Gastroesophageal sphincter (tissue), 3 donors: ENCODE data around the gene LAG3.

Source experiments
- EP300 ChIP-seq: sonication (generic); formaldehyde crosslinking; IDR thresholded peaks from one replicate; pipeline ENCODE4 v1.6.1; 2017; ENCODE audit warnings: antibody characterized with exemption, mild to moderate bottlenecking
- POLR2A ChIP-seq, 2 donors: fragments of 450-650 bp; IDR thresholded peaks; one replicate each; pipeline ENCODE4 v1.6.1; 2017; ENCODE audit warnings: antibody characterized with exemption in 2 of 2, mild to moderate bottlenecking in 2 of 2, moderate library complexity in 1 of 2
- POLR2AphosphoS5 ChIP-seq: sonication (generic); formaldehyde crosslinking; IDR thresholded peaks from one replicate; pipeline ENCODE4 v1.6.1; 2017; ENCODE audit warnings: antibody characterized with exemption
- TF ChIP-seq, protein P1 (sequence below), 4 experiments: fragments of 200-600 bp in 2 of 4; fragments of 450-650 bp in 2 of 4; sonication (generic) in 1 of 4; IDR thresholded peaks; one replicate each; pipeline ENCODE4 v1.5.1; 2017 to 2019; ENCODE audit warnings: antibody characterized with exemption in 4 of 4, mild to moderate bottlenecking in 2 of 4, moderate library complexity in 2 of 4

DNA sequence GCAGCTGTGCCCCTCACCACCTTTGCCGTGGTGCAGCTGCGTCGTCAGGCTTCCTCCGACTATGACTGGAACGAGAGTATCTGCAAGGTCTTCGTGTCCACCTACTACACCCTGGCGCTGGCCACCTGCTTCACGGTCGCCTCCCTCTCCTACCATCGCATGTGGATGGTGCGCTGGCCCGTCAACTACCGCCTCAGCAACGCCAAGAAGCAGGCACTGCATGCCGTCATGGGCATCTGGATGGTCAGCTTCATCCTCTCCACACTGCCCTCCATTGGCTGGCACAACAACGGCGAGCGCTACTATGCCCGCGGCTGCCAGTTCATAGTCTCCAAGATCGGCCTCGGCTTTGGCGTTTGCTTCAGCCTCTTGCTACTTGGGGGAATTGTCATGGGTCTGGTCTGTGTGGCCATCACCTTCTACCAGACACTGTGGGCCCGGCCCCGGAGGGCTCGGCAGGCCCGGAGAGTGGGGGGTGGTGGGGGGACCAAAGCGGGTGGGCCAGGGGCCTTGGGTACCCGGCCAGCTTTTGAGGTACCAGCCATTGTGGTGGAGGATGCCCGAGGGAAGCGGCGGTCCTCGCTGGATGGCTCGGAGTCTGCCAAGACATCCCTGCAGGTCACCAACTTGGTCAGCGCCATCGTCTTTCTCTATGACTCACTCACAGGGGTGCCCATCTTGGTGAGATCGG is 51.9 kb downstream of the LAG3 start:
- TF ChIP-seq, protein P1, sequence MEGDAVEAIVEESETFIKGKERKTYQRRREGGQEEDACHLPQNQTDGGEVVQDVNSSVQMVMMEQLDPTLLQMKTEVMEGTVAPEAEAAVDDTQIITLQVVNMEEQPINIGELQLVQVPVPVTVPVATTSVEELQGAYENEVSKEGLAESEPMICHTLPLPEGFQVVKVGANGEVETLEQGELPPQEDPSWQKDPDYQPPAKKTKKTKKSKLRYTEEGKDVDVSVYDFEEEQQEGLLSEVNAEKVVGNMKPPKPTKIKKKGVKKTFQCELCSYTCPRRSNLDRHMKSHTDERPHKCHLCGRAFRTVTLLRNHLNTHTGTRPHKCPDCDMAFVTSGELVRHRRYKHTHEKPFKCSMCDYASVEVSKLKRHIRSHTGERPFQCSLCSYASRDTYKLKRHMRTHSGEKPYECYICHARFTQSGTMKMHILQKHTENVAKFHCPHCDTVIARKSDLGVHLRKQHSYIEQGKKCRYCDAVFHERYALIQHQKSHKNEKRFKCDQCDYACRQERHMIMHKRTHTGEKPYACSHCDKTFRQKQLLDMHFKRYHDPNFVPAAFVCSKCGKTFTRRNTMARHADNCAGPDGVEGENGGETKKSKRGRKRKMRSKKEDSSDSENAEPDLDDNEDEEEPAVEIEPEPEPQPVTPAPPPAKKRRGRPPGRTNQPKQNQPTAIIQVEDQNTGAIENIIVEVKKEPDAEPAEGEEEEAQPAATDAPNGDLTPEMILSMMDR (IDR thresholded peaks at IDR 0.05), result no peak
- no peak for TF ChIP-seq EP300
- TF ChIP-seq POLR2AphosphoS5, result no peak
- TF ChIP-seq POLR2A (IDR thresholded peaks at IDR 0.05), result no peak
